GM12878 (cell line): ENCODE data around the gene ACTL6A. TPM values are rescaled to one million over a fixed set of nuclear protein-coding genes. Genes with fewer than 3 reads are reported as not detected.

ENCODE experiments used
- ATAC-seq: fragments of 200-7000 bp; cut with Tn5 transposase; 3 replicates; pipeline ENCODE4 v1.9.1; 2020; ENCODE audit warnings: mild to moderate bottlenecking, moderate library complexity
- BruUV-seq: library from RNA; stranded (reverse); fragments of 400-500 nt; replicated peaks from 2 replicates; lab custom pipeline; 2021; lab: Mats Ljungman, UMichigan
- CTCF ChIA-PET: fragments of 300-600 bp; sonication (Branson Sonifier 250); formaldehyde crosslinking; extraction: SDS; loops from one replicate; lab custom pipeline; 2021; ENCODE audit warnings: inconsistent platforms; lab: Yijun Ruan, JAX
- POLR2A ChIA-PET: fragments of 350-600 bp; formaldehyde crosslinking; extraction: SDS; loops from one replicate; lab custom pipeline; 2021; ENCODE audit warnings: inconsistent platforms; lab: Charles Lee
- RAD21 ChIA-PET: fragments of 300-600 bp; sonication (Branson Sonifier 250); formaldehyde crosslinking; loops from one replicate; lab custom pipeline; 2023; ENCODE audit warnings: antibody characterized with exemption; ENCODE audit not compliant: unreplicated experiment; lab: Charles Lee
- SMC1A ChIA-PET: fragments of 300-600 bp; sonication (Branson Sonifier 250); formaldehyde crosslinking; loops from one replicate; lab custom pipeline; 2023; ENCODE audit not compliant: unreplicated experiment, uncharacterized antibody; lab: Charles Lee
- DNase-seq: peaks from one replicate; pipeline ENCODE4 v3.0.0-alpha.2; 2011; ENCODE audit warnings: low read depth, low spot score
- FAIRE-seq: peaks from 3 replicates; lab custom pipeline; 2011; peaks lifted over from hg19 to GRCh38; lab: Jason Lieb, UNC
- H2AFZ ChIP-seq: 2 replicates; pipeline ENCODE4 v1.6.0; 2011; ENCODE audit warnings: low read depth, low read length, control low read depth; ENCODE audit not compliant: control insufficient read depth
- H3K27ac ChIP-seq: 2 replicates; pipeline ENCODE4 v1.5.1; 2011; ENCODE audit warnings: control low read depth; ENCODE audit not compliant: control insufficient read depth, insufficient read depth
- H3K27me3 ChIP-seq, 2 experiments: replicated peaks in 1 of 2; 2 replicates each; pipeline versions ENCODE4 v1.6.0 to v1.6.1; 2011; ENCODE audit warnings: low read length in 1 of 2; ENCODE audit not compliant: control insufficient read depth in 2 of 2, insufficient read depth in 2 of 2
- H3K36me3 ChIP-seq, 2 experiments: 2 replicates each; pipeline ENCODE4 v1.5.1; 2011; ENCODE audit warnings: low read length in 1 of 2; ENCODE audit not compliant: control insufficient read depth in 2 of 2, insufficient read depth in 2 of 2
- H3K4me1 ChIP-seq: 2 replicates; pipeline ENCODE4 v1.6.1; 2011; ENCODE audit warnings: mild to moderate bottlenecking, low read length, moderate library complexity, mixed read lengths; ENCODE audit not compliant: control insufficient read depth, insufficient read depth
- H3K4me2 ChIP-seq: 2 replicates; pipeline ENCODE4 v1.6.0; 2011; ENCODE audit warnings: control low read depth; ENCODE audit not compliant: control insufficient read depth, insufficient read depth
- H3K4me3 ChIP-seq: fragments of 200-600 bp; sonication (generic); 2 replicates; pipeline ENCODE4 v1.5.1; 2016
- H3K79me2 ChIP-seq: 2 replicates; pipeline ENCODE4 v1.6.0; 2011; ENCODE audit warnings: low read length; ENCODE audit not compliant: control insufficient read depth, insufficient read depth
- H3K9ac ChIP-seq: 2 replicates; pipeline ENCODE4 v1.8.0; 2011; ENCODE audit warnings: low read length, control low read depth, mixed read lengths; ENCODE audit not compliant: control insufficient read depth, insufficient read depth
- H3K9me3 ChIP-seq: replicated peaks from 3 replicates; pipeline ENCODE4 v1.5.1; 2011; ENCODE audit warnings: mild to moderate bottlenecking, low read length; ENCODE audit not compliant: control insufficient read depth, insufficient read depth
- H4K20me1 ChIP-seq: 2 replicates; pipeline ENCODE4 v1.6.0; 2011; ENCODE audit not compliant: control insufficient read depth, insufficient read depth
- IRF5 ChIP-seq: fragments of 450-650 bp; IDR thresholded peaks from 2 replicates; pipeline ENCODE4 v1.6.1; 2017; ENCODE audit warnings: borderline replicate concordance
- MYC ChIP-seq: IDR thresholded peaks from 2 replicates; pipeline ENCODE4 v1.6.1; 2011; ENCODE audit warnings: mild to moderate bottlenecking, low read length, moderate library complexity, inconsistent platforms; ENCODE audit not compliant: insufficient read depth, insufficient replicate concordance, insufficient read length, severe bottlenecking
- NR2C2 ChIP-seq: IDR thresholded peaks from 2 replicates; pipeline ENCODE4 v1.6.1; 2011; ENCODE audit warnings: borderline replicate concordance, low read depth; ENCODE audit not compliant: control insufficient read depth, insufficient read length
- RFX5 ChIP-seq: IDR thresholded peaks from 2 replicates; pipeline ENCODE4 v1.6.1; 2011; ENCODE audit warnings: low read depth, low read length, improper control_type of control experiment
- STAT1 ChIP-seq: fragments of 450-650 bp; conservative IDR thresholded peaks from 2 replicates; pipeline ENCODE4 v1.6.1; 2014; ENCODE audit warnings: antibody characterized with exemption, mild to moderate bottlenecking
- WGBS: methylation state at CpG from one replicate; pipeline ENCODE4 v1.1.6; 2016; ENCODE audit warnings: low lambda C conversion rate; ENCODE audit not compliant: insufficient replicate concordance, insufficient coverage; ENCODE audit errors: missing lambda C conversion rate; 5-methylcytosine and 5-hydroxymethylcytosine counted together
- in situ Hi-C: fragments of 300-500 bp; cut with MboI; formaldehyde crosslinking; loops from 9 replicates; pipeline ENCODE4 v1.14.3; 2018; ENCODE audit warnings: mixed read lengths
- intact Hi-C: fragments of 100-400 bp; cut with micrococcal nuclease; formaldehyde crosslinking; loops from one replicate; pipeline ENCODE4 v1.14.2; 2022; ENCODE audit not compliant: unreplicated experiment
- polyA plus RNA-seq, 11 experiments: library from polyadenylated mRNA; depleted of rRNA in 4 of 11; unstranded in 6 of 11; stranded (reverse) in 5 of 11; fragments of >200 nt; fragmentation: Nextera tagmentation in 4 of 11; fragmentation: Illumina TruSeq in 1 of 11; extraction: Ambion mirVana in 4 of 11; extraction: Trizol in 1 of 11; gene quantifications; 1 replicate in 1 of 11; 2 replicates in 10 of 11; pipeline versions ENCODE4 v1.2.1 to v1.2.3, GENCODE V29; 2011 to 2016; ENCODE audit warnings: inconsistent platforms in 2 of 11, missing spikeins in 2 of 11, low read depth in 1 of 11
- total RNA-seq, 4 experiments: library from RNA; depleted of rRNA in 3 of 4; stranded (reverse); fragments of >200 nt in 3 of 4; fragmentation: Illumina TruSeq in 1 of 4; extraction: Trizol in 1 of 4; gene quantifications; 2 replicates each; pipeline versions ENCODE4 v1.2.1 to v1.2.3, GENCODE V29; 2013 to 2021

The ACTL6A gene
- total and polyA plus RNA-seq, 10 of the 15 experiments (the other 5 are each of a cell fraction or from before 2014, with no cell fraction given) = 70.2 to 197 (median 105) TPM

GRCh38 chr3:179610066-179610465, 47.3 kb downstream of the ACTL6A start (continued):
- TF ChIP-seq IRF5 = no peak
- no peak for TF ChIP-seq NR2C2
- no peak for TF ChIP-seq STAT1

GRCh38 chr3:179613807-179614206, 51.1 kb downstream of the ACTL6A start:
- CTCF ChIA-PET = no interaction called here
- Histone ChIP-seq H3K27ac (no peak overlapping the region), H3K4me3 (no peak overlapping the region), H3K9ac (no peak overlapping the region), H2AFZ (no peak overlapping the region), H4K20me1 (no peaks in the 10 kb centered on the region), H3K36me3 (peaks cover 0 to 9% of the 10 kb centered on the region in 2 experiments; a peak in 2 of 4 replicates), H3K9me3 (no peaks in the 10 kb centered on the region), H3K4me2 (no peak overlapping the region), H3K79me2 (peaks cover 10% of the 10 kb centered on the region), H3K4me1 (peaks cover 4% of the 10 kb centered on the region; the same call in 1 of the 2 replicates), H3K27me3 (no peaks in the 10 kb centered on the region)
- SMC1A ChIA-PET = no interaction called here
- ATAC-seq (no peak), DNase-seq (no peak), FAIRE-seq (no peak)
- WGBS = 96% methylated on average over 2 of the region's 2 CpGs
- no TSS peak for BruUV-seq
- intact Hi-C loops (no loop called here), in situ Hi-C loops (no loop called here)
- RAD21 ChIA-PET = no interaction called here
- POLR2A ChIA-PET = interaction anchor here (1.2 kb wide), 1 partner anchor 52 kb away, joined by 3 read pairs; the partner anchor contains the start of gene ACTL6A
- TF ChIP-seq RFX5 = no peak
- no peak for TF ChIP-seq MYC
